Nephron progenitor cell (in vitro differentiated cells): Measurements from ENCODE around the gene S100A12.

Experiments used
- DNase-seq: peaks from one replicate; pipeline ENCODE4 v3.0.0; 2021
- H3K27ac Mint-ChIP-seq: 2 replicates; pipeline ENCODE4 v1.8.0; 2021; ENCODE audit warnings: mild to moderate bottlenecking, moderate library complexity, mixed read lengths
- H3K27me3 Mint-ChIP-seq: 2 replicates; pipeline ENCODE4 v1.8.0; 2021; ENCODE audit warnings: mild to moderate bottlenecking, low read depth, mixed read lengths; ENCODE audit not compliant: poor library complexity
- H3K36me3 Mint-ChIP-seq: 2 replicates; pipeline ENCODE4 v1.8.0; 2021; ENCODE audit warnings: low read depth, mixed read lengths
- H3K4me1 Mint-ChIP-seq: 2 replicates; pipeline ENCODE4 v1.8.0; 2021; ENCODE audit warnings: mixed read lengths
- H3K4me3 Mint-ChIP-seq: 2 replicates; pipeline ENCODE4 v1.8.0; 2021; ENCODE audit warnings: mild to moderate bottlenecking, moderate library complexity, mixed read lengths
- H3K9me3 Mint-ChIP-seq: 2 replicates; pipeline ENCODE4 v1.8.0; 2021; ENCODE audit warnings: mild to moderate bottlenecking, moderate library complexity, mixed read lengths
- TF ChIP-seq, protein P1 (sequence below): fragments of 200-600 bp; sonication (generic); IDR thresholded peaks from 2 replicates; pipeline ENCODE4 v1.5.0; 2021; ENCODE audit warnings: antibody characterized with exemption

The S100A12 gene

DNA sequence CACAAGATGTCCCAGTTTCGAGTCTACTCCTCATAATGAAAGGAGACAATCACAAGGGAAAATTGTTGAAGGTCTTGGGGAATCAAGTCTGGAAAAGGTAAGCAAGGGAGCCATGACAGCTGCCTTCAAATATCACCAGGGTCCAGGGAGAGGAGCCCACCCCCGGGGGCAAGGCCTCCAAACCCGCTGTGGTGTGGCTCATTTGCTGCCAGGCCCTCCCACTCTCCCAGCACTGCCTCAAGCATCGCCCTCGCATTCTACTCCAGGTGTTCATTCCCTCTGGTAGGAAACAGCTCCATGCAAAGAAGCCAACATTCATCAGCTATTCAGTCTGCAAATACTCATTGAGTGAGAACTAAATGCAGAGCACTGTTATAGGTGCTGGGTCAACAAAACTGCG is 9.2 kb downstream of the S100A12 start:
- Mint-ChIP-seq H3K4me1 (no peaks in the 10 kb centered on the region), H3K27ac (no peak overlapping the region), H3K4me3 (no peak overlapping the region), H3K36me3 (no peaks in the 10 kb centered on the region), H3K9me3 (peaks cover 12% of the 10 kb centered on the region), H3K27me3 (peaks cover 18% of the 10 kb centered on the region)
- TF ChIP-seq, protein P1, sequence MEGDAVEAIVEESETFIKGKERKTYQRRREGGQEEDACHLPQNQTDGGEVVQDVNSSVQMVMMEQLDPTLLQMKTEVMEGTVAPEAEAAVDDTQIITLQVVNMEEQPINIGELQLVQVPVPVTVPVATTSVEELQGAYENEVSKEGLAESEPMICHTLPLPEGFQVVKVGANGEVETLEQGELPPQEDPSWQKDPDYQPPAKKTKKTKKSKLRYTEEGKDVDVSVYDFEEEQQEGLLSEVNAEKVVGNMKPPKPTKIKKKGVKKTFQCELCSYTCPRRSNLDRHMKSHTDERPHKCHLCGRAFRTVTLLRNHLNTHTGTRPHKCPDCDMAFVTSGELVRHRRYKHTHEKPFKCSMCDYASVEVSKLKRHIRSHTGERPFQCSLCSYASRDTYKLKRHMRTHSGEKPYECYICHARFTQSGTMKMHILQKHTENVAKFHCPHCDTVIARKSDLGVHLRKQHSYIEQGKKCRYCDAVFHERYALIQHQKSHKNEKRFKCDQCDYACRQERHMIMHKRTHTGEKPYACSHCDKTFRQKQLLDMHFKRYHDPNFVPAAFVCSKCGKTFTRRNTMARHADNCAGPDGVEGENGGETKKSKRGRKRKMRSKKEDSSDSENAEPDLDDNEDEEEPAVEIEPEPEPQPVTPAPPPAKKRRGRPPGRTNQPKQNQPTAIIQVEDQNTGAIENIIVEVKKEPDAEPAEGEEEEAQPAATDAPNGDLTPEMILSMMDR = no peak
- no peak for DNase-seq

DNA sequence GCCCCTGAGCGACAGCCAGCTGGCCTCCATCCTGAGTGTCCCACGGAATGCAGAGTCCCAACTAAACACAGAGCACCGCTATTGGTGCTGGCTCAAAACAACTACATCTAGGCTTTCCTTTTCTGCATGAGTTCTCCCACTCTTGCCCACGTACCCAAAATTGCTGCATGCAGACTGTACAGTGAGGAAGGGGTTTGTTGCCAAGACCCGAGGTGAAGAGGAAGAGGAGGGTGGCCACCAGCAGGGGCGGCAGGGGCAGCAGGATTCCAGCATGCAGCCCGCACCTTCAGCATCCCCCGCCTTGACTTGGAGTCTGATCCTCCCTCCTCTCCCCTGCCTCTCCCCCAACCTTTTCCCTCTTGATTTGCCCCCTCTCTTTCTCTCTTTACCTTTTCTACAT is 9.7 kb downstream of the S100A12 start:
- no peak for DNase-seq
- H3K4me3 Mint-ChIP-seq = no peak overlapping the region
- no peak overlapping the region for H3K27ac Mint-ChIP-seq
- peaks cover 14% of the 10 kb centered on the region for H3K9me3 Mint-ChIP-seq
- no peaks in the 10 kb centered on the region for H3K4me1 Mint-ChIP-seq
- H3K27me3 Mint-ChIP-seq = peaks cover 16% of the 10 kb centered on the region
- no peaks in the 10 kb centered on the region for H3K36me3 Mint-ChIP-seq
- TF ChIP-seq, protein P1 = no peak

DNA sequence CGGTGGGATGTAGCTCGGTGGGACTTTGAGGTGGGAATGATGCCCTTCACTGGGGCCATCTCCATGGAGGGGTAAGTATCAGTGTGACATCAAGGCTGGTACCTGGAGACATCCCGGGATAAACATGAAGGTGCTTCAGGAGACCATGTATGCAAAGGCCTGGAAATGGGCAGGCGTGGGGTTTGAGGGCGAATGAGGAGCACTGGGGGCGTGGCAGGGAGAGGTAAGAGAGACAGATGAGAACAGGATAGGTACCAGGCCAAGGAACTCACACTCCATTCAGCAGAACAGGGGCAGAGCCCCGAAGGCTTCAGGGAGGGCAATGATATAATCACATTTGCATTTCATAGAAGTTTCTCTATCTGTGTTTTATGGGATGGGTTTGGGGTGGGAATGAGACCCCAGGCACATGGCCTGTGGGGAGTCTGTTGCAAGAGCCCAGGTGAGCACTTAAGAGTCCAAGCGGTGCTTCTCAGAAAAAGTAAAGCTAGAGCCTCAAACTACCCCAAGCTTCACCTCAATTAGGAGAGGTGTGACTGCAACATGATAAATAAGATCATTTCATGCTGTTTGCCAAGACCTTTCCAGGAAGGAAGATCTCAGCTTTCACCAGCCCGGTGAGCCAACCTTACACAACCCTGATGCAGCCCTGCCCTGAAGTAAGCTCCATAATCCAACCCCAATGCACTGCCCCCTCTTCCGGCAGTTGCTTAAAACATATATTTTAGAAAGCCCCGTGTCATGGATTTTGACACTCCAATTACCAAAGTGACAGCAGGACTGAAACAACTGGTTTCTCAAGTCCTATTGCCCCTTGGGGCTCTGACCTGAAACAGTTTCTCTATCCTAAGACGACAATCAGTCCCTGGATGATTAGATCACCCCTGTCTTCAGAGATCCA is 10.4 kb downstream of the S100A12 start:
- no peaks in the 10 kb centered on the region for H3K4me1 Mint-ChIP-seq
- no peak overlapping the region for H3K4me3 Mint-ChIP-seq
- DNase-seq = no peak
- H3K36me3 Mint-ChIP-seq = no peaks in the 10 kb centered on the region
- H3K27me3 Mint-ChIP-seq = peaks cover 13% of the 10 kb centered on the region
- H3K27ac Mint-ChIP-seq = no peak overlapping the region
- TF ChIP-seq, protein P1 = no peak
- peaks cover 14% of the 10 kb centered on the region for H3K9me3 Mint-ChIP-seq

DNA sequence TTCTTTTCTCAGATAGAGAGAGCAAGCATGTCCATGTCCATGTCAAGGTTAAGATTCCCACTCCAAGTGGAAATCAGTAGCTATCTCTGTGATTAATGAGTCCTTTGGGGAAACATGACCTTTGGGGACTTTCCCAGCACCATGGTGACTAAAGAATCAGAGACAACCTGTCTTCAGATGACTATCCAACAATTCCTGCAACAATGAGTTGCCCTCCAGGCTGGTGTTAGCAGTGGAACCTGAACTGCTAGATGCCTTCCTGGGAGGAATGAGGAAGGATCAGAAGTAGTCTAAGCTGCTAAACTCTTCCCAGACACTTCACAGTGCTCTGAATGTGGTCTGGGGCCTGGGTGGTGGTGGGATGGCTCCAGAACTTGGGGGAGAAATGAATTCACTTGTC is 11.3 kb downstream of the S100A12 start:
- Mint-ChIP-seq H3K27ac (no peak overlapping the region), H3K27me3 (peaks cover 13% of the 10 kb centered on the region)
- TF ChIP-seq, protein P1 = no peak

DNA sequence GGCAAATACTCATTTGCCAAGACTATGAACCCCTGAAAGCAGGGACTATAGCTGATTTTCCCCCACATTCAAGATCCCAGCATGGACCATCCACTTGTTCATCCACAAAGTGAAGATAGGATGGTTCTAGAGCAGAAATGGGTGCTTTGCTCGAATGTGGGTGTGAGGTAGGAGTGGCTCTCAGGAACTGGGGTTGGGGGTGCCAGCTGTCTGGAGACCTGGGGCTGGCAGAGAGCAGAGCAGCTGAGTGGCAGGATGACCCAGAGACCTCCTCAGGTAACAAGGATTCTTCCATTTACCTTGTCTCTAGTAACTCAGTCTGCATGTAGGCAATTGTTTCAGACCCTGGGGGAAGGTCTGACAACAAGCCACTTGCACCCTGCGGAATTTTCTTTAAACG is 11.8 kb downstream of the S100A12 start:
- TF ChIP-seq, protein P1 = no peak
- Mint-ChIP-seq H3K9me3 (peaks cover 14% of the 10 kb centered on the region), H3K27ac (no peak overlapping the region), H3K4me1 (no peaks in the 10 kb centered on the region), H3K36me3 (no peaks in the 10 kb centered on the region), H3K4me3 (no peak overlapping the region), H3K27me3 (peaks cover 13% of the 10 kb centered on the region)
- DNase-seq = no peak

More for the DNA sequence above, 11.3 kb downstream of the S100A12 start:
- no peak overlapping the region for H3K4me3 Mint-ChIP-seq
- H3K4me1 Mint-ChIP-seq = no peaks in the 10 kb centered on the region
- peaks cover 14% of the 10 kb centered on the region for H3K9me3 Mint-ChIP-seq
- DNase-seq = no peak
- no peaks in the 10 kb centered on the region for H3K36me3 Mint-ChIP-seq
